HL-60/S4 treated with phorbol 12-myristate 13-acetate at 8.2 ng/mL for 4 days and 3 days (cell line): ENCODE data around the gene GALNT5.

Source experiments
- in situ Hi-C: fragments of 300-500 bp; cut with MboI; formaldehyde crosslinking; loops from 2 replicates; pipeline ENCODE4 v1.15.0; 2022; ENCODE audit warnings: low sequenced_read_pairs

Gene GALNT5

DNA sequence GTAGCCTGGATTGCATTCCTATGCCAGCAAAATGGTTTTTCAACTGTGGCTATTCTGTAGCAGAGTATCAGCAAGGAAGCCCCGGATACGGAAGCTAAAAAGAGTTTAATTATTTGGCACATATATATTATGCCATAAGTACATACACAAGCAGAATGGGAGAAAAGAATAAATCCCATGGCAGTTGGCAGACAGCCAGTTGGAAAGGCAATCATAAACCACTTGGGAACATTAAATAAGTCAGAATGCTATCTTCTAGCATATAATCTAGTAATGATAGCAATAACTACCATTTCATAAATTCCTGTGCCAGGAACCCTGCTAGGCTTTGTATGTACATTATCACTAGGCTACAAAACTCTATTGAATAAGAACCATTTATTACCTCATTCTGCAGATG, 26.0 kb downstream of the GALNT5 start:
- in situ Hi-C loops, result loop anchor here (25.0 kb wide), 1 partner anchor 729 kb away; no protein-coding TSS in a partner anchor

DNA sequence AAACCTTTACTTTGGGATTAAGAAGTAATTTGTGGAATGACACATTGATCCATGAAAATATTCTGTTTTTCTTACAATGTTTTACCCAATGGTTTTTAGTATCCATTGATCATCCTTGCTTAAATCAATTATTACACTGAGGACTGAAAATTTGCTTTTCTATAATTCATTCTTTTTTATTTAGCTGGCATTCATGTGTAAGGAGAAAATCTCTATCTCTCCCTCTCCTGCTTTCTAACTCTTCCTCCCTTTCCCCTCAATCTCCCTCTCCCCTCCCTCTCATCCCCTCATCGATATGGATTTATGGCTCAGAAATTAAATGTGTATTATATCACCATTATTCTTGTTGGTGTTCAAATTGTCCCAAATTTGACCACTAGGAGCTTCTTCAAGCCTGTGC, 29.7 kb downstream of the GALNT5 start:
- in situ Hi-C loops, result loop anchor here (25.0 kb wide), 1 partner anchor 725 kb away; no protein-coding TSS in a partner anchor

DNA sequence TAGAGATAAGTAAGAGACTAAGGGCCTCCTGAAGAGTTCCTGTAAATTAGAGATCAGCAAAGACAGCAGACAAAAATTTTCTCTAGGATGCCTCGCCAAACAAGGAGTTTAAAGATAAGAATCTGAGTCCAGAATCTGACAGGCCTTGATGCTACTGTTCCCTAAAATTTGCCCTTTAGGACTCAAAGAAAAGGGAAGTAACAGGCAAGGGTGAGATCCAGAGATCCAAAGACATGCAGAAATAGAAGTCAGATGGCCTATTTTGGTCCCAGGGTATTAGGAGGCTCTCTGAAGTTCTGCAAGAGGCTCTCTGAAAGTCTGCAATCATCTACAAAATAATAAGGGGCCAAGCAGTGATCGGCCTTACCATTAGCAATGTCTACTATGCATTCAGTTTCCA, 33.0 kb downstream of the GALNT5 start:
- in situ Hi-C loops, result loop anchor here (25.0 kb wide), 1 partner anchor 722 kb away; no protein-coding TSS in a partner anchor

DNA sequence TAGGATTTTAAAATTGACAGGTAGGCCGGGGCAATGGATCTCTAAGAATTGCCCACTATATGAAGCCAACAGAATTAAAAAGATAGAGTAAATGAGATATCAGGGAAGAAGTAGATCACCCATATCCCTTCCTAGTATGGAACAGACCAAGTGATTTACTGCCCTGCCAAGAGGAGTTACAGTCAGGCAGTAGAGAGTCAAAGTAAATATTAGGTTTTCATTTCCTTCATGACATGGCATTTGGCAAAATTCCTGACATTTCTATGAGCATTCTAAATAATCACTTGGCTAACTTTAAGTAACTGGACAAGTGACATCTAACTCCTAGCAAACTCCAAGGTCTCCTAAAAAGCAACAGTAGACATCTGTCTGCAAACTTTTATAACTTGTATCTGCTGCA, 33.5 kb downstream of the GALNT5 start:
- in situ Hi-C loops, result loop anchor here (25.0 kb wide), 1 partner anchor 721 kb away; no protein-coding TSS in a partner anchor

DNA sequence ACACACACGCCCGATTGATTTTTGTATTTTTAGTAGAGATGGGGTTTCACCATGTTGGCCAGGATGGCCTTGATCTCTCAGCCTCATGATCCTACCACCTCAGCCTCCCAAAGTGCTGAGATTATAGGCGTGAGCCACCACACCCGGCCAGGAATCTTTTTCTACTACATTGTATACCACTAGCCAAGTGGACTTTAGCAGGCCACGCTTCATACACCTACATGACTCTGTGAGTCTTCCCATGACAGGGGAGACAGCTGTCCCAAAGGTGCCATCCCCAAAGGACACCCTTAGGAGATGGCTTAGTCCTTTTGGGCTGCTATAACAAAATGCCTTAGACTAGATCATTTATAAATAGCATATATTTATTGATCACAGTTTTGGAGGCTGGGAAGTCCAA, 35.3 kb downstream of the GALNT5 start:
- in situ Hi-C loops, result loop anchor here (25.0 kb wide), 1 partner anchor 719 kb away; no protein-coding TSS in a partner anchor

DNA sequence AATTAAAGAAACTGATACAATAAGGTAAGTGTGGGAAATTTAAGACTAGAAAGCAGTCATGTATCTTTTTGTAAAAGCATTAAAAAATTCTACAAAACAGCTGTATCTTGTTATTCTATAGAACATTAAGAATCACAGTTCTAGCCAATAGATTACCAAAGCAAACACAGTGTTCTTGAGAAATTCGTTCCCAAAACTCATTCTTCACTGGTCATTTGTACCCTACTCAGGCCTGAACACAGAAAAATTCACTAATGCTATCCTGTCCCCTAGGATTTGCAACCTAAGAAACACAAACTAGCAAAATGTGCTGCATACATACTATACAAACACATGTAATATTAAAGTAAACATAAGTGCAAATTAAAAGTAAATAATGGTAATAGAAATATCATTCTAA, 39.0 kb downstream of the GALNT5 start:
- in situ Hi-C loops, result loop anchor here (25.0 kb wide), 1 partner anchor 716 kb away; no protein-coding TSS in a partner anchor

DNA sequence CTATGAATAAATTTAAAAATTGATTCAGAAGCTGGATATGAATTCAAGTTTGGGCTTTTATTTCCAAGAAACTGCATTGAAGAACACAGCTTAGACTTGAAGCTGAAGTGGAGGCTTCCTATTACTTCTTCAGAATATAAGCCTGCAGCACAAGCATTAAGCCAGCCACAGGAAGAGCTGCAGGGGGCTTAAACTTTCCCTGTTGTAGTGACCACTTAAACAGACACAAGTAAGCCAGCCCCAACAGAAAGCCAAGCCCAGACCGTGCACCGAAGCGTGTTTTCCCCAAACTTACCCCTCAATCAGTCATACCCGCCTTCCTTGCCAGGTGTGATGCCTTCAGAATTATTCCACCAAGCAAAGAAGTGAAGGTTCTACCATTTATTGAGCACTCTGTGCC, 39.5 kb downstream of the GALNT5 start:
- in situ Hi-C loops, result loop anchor here (25.0 kb wide), 1 partner anchor 715 kb away; no protein-coding TSS in a partner anchor

DNA sequence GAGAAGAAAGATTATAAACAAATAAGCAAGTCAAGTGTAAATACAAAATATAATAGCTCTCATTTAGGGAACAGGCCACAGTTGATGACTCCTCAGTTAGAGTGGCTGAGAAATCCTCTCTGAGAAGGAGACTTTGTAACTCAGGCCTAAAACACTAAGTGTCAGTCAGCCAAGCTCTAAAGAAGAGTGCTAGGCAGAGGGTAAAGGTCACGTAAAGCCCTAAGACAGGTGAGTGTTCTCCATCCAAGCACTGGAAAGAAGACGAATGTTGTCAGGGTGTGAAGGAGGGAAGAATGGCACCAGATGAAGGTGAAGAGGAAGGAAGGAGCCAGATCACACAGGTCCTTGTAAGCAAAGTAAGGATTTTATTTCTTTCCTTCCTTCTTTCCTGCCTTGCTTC, 43.8 kb downstream of the GALNT5 start:
- in situ Hi-C loops, result no loop called here

DNA sequence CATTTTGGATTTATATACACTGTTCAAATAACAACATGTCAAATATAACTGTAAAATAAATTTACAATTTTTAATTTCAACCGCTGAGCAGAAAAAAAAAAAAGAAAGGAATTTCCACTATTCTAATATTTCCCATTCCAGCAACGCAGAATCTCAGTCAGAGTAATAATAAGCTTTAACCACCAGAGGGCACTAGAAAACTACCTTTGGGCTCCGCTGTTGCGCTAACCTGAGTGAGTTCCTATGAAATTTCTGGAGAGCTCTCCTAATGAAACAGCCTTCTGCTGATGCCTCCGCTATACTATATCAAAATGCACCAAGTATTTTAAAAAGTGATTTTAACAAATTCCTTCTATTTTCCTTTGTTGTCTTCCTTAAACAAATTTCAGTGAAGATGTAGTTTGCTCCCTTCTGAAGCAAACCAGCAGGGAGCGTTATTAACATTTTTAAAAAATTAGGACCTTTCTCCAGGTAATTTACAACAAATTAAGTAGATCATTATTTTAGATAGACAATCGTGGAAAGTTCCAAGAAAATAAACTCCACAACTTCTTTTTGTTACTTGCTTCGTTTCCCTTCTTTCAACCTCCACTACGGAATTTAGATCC, 45.1 kb downstream of the GALNT5 start:
- in situ Hi-C loops, result no loop called here

DNA sequence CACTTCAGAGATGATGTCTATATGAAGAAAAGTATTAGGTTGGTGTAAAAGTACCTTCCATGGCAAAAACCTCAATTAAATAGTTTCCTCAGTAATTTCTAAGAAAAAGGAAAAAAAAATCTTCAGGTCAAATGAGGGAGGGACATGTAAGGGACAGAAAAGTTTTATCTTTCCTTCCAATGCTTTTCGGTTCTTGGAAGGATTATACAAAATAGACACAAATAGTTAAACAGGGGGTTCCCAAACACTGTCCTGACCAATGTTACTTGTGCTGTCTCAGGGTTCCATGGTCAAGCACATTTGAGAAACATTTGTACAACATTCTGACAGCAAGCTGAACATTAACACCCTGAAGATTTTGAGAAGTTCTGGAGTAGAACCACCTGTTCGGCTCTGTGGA, 46.1 kb downstream of the GALNT5 start:
- in situ Hi-C loops, result no loop called here

DNA sequence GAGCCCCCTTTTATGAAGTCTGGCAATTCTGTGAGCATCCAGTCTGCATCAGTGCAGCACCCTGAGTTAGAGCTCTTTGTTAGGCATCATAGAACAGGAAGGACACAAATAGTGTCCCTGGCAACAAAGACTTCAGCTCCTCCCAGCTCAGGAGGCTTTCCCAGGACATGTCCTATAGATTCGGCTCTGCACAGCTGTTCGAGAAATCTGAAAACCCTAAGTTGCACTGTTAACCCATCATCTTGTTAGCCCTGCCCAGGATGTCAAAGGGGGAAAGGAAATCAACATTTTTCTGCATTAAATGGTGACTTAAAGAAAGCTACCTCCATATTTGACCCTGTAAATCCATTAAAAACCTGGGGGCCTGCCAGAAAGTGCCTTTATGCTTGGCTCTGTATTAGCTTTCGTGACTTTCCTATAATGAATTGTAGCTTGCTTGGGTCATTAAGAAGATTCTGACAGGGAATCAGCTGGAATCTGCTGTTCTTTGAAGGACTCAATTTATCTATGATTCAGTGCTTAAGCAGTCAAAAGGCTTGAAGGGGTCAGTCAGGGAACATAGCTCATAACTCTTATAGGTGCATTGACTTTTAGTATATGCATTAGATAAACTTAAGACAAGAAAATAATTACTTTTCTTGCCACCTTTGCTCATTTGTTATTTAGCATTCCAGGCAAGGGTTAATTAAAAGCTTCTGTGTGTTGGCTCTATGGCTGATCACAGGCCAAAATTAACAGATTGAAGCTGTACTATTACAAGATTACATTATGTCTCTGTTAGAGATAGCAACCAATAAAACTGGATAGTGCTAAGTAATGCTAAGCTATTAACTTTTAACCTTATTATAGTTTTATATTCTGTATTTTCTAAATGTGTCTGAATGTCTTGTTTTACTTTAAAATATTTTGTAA, 47.6 kb downstream of the GALNT5 start:
- in situ Hi-C loops, result no loop called here

DNA sequence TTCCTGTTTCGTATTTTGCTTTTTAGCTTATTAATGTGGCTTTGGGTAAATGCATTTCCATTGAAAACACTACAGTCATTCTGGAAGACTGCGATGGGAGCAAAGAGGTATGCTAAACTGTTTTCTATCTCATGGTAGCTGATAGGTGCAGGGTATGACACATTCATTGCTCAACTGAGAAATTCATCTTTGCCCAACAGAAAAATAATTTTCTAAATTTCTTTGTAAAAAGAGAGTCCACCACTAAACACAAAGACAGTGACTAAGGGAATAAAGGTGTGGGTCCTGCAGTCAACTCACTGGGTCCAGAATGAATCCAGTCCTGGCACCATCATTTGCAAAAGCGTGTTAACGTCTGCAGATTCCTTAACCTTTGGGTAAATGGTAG, 48.2 kb downstream of the GALNT5 start:
- in situ Hi-C loops, result no loop called here

DNA sequence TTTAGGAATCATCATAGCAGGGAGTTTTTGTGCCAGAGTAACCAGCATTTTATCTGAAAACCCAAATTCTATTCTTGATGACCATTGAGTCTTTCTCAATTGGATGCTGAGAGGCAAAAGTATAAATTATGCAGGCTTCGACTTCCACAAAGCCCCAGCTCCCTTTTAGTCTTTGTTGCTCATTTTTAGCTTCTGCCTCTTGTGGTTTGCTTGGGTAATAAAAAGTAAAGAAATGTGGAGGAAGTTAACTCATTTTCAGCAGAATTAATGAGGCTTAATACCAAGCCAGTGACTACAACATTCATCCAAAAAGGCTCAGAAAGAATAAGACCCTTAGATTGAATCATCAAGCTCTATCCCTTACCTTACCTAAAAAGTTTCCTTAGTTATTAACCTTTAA, 49.5 kb downstream of the GALNT5 start:
- in situ Hi-C loops, result no loop called here

DNA sequence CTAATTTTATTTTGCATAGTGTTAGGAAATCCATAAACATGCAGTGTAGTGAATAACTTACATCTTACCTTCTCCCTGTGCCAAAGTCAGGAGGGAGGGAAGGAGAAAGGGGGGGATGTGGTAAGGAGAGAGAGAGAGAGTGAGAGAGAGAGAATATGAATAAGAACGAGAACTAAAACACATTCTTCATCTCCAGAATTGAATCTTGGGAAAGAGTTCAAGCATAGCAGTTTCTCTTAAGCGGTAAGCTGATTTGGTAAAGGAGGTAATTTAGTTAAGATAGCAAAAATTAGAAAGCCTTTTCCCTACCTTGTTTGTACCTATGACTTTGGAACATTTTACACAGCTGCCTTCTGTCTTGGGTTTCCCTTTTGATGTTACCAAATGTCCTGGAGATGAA, 52.4 kb downstream of the GALNT5 start:
- in situ Hi-C loops, result no loop called here

DNA sequence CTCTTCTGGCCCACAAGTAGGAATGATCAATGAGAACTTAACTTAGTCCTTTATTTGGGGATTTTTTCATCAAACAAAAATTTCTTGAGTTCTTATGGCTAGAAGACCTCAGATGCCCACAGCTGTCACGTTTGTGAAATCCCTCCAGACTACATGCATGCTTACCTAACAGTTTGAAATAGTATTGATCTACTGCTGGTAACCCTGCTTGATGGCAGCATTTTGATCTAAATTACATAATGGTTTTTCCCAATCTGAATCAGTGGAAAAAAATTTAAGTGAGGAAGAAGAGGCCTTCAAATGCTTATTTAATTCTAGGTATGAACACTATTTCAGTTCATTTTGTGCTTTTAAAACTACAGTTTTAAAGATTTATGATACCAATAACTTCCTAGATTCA, 54.2 kb downstream of the GALNT5 start:
- in situ Hi-C loops, result no loop called here

DNA sequence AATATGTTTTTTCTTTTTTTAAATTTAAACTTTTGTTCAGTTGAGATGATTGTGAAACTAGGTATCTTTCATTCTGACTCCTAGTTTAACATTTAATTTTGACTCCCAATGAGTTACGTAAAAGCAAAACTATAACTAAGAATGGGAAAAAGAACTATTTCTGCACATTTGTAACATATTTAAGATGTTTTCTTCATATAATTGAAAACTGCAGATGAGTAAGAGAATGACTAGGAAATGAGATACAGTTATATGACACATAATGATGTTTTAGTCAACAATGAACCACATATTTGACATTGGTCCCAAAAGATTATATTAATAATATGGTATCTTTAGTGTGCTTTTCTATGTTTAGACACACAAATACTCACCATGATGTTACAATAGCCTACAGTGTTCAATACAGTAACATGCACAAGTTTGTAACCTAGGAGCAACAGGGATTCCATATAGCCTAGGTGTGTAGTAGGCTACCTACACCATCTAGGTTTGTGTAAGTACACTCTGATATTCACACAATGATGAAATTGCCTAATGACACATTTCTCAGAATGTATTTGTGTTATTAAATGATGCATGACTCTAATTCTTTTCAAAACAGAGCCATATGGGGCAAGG, 55.5 kb downstream of the GALNT5 start:
- in situ Hi-C loops, result no loop called here

DNA sequence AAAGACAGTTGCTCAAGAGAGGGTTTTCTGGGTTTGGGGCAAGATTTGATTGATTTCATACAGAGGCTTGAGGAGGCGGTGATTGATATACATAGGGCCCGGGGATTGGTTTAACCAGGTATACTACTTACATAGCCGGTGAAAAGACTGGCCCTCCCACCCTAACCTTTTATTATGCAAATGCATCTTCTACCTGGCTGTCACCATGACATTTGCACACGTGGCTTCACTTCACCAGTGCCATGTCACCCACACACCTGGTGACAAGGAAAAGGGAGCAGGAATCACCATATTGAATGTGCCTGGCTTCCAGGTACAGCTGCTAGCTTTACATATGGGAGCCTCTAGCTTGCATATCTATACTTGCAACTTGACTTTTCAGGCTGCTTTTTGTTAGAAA, 58.4 kb downstream of the GALNT5 start:
- in situ Hi-C loops, result no loop called here

DNA sequence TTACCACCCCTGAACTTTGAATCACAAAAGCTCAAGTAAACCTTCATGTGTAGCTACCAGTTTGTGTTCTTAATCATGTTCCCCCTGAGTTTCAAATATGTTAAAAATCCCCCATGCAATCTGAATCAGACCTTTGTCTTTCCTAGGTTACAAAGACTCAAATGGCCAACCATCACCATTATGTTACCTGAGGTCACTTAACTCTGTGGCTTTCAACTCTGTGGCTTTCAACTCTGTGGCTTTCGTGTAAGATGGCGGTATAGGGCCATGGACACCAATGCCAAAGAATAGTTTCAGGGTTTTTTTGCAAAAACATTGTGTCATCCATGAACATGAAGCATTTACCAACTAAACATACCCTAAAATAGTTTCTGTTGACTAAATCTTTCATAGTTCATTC, 61.4 kb downstream of the GALNT5 start:
- in situ Hi-C loops, result no loop called here

DNA sequence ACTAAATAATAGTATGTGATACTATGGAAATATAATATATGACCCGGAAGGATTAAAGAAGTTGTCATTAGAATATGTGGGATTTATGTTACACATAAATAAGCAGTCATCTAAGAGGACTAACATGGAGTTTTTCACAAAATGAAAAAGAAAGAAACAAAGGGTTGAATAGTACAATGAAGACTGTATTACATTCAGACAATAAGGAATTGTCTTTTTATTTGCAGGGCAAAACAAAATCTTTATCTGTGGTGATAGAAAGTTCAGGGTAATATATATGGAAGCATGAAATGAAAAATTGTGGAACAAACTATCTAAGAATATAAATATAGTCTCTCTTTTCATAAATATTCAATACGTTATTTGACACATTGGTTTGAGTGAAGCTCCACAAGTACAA, 62.3 kb downstream of the GALNT5 start:
- in situ Hi-C loops, result no loop called here

DNA sequence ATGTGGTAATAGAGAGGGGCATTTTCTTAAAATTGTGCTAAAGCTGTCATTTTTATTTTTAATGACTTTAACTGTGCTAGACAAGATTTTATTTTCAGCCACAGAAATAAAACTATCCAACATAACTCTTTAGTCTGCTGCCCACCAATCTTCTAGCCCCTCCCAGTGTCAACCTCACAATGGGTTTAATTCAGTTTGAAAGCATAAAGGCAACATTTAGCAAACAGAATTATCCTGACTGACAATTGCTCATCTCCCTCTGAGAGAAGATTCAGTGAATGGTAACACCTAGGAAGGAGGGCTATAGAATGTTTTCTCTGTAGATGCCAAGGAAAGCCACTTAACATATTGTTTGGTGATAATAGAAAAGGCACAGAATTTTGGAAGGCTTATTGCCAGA, 62.9 kb downstream of the GALNT5 start:
- in situ Hi-C loops, result no loop called here

DNA sequence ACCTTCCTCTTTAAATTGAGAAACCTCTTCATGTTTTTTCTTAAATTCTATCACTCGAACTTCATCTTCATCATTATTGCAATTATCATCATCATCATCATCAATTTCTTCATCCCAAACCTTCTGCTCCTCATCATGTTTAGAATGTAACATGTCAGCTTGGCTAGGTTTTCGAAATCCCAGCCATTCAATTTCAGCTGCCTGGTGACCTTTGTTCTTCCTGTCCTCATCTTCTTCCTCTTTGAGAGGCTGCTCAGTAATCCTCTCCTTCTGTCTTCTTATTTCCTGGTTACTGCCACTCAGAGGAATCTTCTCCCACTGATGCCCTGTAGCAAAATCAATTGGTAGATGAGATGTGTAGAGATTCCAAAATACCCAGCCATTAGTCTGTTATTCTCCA, 64.0 kb downstream of the GALNT5 start:
- in situ Hi-C loops, result no loop called here

DNA sequence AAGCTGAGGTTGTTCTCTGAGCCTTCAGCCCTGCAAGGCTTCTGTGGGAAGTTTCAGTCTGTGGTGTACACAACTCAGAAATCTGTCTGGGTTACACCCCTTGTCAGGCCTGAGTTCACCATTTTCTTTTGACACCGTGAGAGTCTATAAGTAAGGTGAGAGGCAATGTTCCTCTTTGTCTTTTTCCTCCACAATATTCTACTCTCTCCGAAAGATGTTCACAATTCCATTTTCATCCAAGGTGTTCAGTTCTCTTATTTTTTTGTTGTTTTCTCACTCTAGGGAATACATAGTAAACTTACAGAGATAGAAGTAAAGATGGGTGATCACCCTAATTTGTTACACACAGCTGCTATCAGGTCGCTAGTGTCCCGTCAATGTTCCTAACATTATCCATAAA, 64.9 kb downstream of the GALNT5 start:
- in situ Hi-C loops, result no loop called here
